Mucosa of stomach (tissue), 1 donor: ENCODE results near the gene A3GALT2.
"Not testable (repeated sequence)": the region's sequence is repeated elsewhere in the genome, so short reads cannot be mapped to it uniquely, and the experiment has no call there.

Source experiments
- H3K27me3 ChIP-seq: one replicate; pipeline ENCODE4 v1.7.0; 2013; ENCODE audit warnings: mild to moderate bottlenecking, low read length; ENCODE audit not compliant: control insufficient read depth, insufficient read depth
- H3K36me3 ChIP-seq: one replicate; pipeline ENCODE4 v1.7.0; 2013; ENCODE audit warnings: low read length; ENCODE audit not compliant: control insufficient read depth, insufficient read depth
- H3K4me1 ChIP-seq: one replicate; pipeline ENCODE4 v1.7.0; 2013; ENCODE audit warnings: mild to moderate bottlenecking, low read length; ENCODE audit not compliant: control insufficient read depth, insufficient read depth
- H3K4me3 ChIP-seq: one replicate; pipeline ENCODE4 v1.7.0; 2013; ENCODE audit warnings: low read length
- H3K9ac ChIP-seq: one replicate; pipeline ENCODE4 v1.7.0; 2013; ENCODE audit warnings: mild to moderate bottlenecking, low read length, moderate library complexity
- H3K9me3 ChIP-seq: one replicate; pipeline ENCODE4 v1.7.0; 2013; ENCODE audit warnings: mild to moderate bottlenecking, low read length, moderate library complexity; ENCODE audit not compliant: control insufficient read depth
- donor health status: Pancreatic carcinoma.

Gene A3GALT2

DNA sequence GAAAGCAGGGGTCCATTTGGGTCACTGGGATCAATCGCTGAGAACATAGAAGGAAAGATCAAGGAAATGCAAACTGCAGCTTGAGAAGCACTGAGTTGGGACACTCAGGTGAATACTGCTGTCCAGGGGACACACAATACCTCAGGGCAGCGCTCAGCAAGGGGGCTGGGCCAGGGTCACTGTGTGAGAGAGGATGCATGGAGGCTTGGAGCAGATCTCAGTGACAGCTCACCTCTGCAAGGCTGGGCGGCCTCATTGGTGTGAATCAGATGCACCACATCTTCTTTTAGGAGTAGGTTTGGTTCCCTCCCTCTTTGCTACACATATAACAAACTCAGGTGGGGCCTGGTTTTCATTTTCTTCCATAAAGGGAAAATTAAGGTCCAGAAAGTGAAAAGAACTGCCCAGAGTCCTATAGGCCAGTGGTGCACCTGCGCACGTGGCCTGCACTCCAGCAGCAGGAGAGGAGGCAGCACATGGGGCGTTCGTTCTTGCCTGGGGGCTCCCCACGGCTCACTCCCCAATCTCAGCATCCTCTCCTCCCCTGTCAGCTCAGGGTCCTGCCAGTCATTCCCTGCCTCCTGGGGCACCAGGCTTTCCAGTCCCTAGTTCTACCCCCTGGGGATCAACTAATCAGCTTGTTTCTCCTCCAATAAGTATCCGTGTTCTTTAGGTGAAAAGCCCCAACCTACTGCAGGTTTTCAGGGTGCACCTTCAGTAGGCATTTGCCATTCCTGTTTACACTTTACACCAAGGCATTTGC, 1.5 kb downstream of the A3GALT2 start:
- H3K36me3 ChIP-seq, result peaks cover 4% of the 10 kb centered on the region
- H3K4me3 ChIP-seq, result no peak overlapping the region
- H3K4me1 ChIP-seq, result no peaks in the 10 kb centered on the region
- no peak overlapping the region for H3K9ac ChIP-seq
- H3K27me3 ChIP-seq, result no peaks in the 10 kb centered on the region
- no peaks in the 10 kb centered on the region for H3K9me3 ChIP-seq

- H3K4me1 ChIP-seq, result no peaks in the 10 kb centered on the region
- H3K9ac ChIP-seq, result no peak overlapping the region
- H3K4me3 ChIP-seq, result no peak overlapping the region
- H3K9me3 ChIP-seq, result no peaks in the 10 kb centered on the region
- H3K36me3 ChIP-seq, result no peaks in the 10 kb centered on the region
- no peaks in the 10 kb centered on the region for H3K27me3 ChIP-seq
These were observed 3.0 kb downstream of the A3GALT2 start for GRCh38 chr1:33317946-33318345.

GRCh38 chr1:33317354-33317753, 3.5 kb downstream of the A3GALT2 start:
- Histone ChIP-seq H3K36me3 (no peaks in the 10 kb centered on the region), H3K9ac (no peak overlapping the region), H3K4me3 (no peak overlapping the region), H3K27me3 (no peaks in the 10 kb centered on the region), H3K9me3 (no peaks in the 10 kb centered on the region), H3K4me1 (no peaks in the 10 kb centered on the region)

DNA sequence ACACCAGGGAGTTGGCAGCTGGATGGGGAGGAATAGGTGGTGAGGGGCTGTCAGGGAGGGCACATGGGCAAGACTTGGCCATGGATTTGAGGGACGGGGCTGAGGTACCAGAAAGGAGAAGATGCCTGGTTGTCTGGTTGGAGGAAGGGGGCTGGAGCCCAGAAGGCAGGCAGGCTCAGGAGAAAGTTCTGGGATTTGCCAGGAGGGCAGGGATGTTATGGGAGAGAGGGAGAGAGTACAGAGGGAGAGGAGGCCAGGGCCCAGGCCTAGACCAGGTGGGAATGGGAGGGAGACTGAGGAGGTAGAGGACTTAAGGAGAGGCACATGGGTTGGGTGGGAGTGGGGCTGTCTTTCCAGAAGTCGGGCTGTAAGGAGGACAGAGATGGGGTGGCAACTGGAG, 4.3 kb downstream of the A3GALT2 start:
- no peak overlapping the region for H3K4me3 ChIP-seq
- H3K4me1 ChIP-seq, result no peaks in the 10 kb centered on the region
- no peaks in the 10 kb centered on the region for H3K9me3 ChIP-seq
- H3K36me3 ChIP-seq, result no peaks in the 10 kb centered on the region
- no peak overlapping the region for H3K9ac ChIP-seq
- H3K27me3 ChIP-seq, result no peaks in the 10 kb centered on the region

- Histone ChIP-seq H3K9me3 (no peaks in the 10 kb centered on the region), H3K36me3 (no peaks in the 10 kb centered on the region), H3K4me3 (no peak overlapping the region), H3K9ac (no peak overlapping the region), H3K27me3 (no peaks in the 10 kb centered on the region), H3K4me1 (no peaks in the 10 kb centered on the region)
These were observed 6.5 kb downstream of the A3GALT2 start for GRCh38 chr1:33314416-33314815.

DNA sequence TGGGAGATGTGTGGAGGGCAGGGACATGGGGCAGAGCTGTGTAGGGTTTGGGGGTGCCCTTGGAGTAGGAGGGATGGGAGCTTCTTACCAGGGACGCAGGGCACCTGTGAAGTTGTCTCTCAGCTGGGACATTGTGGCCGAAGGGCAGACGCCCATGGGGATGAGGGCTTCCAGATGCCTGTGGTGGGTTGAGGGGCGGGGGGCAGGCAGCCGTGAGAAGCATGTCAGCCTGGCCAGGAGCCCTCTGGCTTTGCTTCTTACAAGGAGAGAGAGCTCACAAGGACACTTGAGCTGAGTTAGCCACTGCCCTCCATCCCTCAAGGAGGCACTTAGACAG, 8.5 kb downstream of the A3GALT2 start:
- H3K9me3 ChIP-seq, result no peaks in the 10 kb centered on the region
- H3K4me3 ChIP-seq, result no peak overlapping the region
- no peak overlapping the region for H3K9ac ChIP-seq
- no peaks in the 10 kb centered on the region for H3K36me3 ChIP-seq
- H3K4me1 ChIP-seq, result no peaks in the 10 kb centered on the region
- H3K27me3 ChIP-seq, result no peaks in the 10 kb centered on the region

- Histone ChIP-seq H3K4me1 (peaks cover 3% of the 10 kb centered on the region), H3K9ac (no peak overlapping the region), H3K36me3 (no peaks in the 10 kb centered on the region), H3K27me3 (peaks cover 3% of the 10 kb centered on the region), H3K4me3 (no peak overlapping the region), H3K9me3 (no peaks in the 10 kb centered on the region)
These were observed 9.0 kb downstream of the A3GALT2 start for GRCh38 chr1:33311706-33312412.

DNA sequence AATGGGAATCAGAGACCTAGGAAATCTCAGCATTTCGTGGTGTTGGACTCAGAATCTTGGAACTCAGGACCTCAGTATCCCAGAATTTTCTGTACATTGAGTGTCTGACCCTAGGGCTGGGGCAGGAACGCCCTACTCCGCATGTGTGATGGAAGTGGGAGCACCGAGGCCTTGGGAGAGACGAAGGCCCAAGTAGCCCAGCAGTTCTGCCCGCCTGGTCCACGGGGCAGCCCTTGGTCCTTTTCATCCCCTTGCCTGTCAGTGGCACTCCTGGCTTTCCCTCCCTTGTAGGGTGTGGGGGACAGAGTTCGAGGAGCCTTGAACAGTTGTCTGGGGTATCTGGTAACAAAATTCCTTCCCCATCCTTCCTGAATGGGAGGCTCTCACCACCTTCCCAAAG, 10.2 kb downstream of the A3GALT2 start:
- H3K4me1 ChIP-seq, result peaks cover 11% of the 10 kb centered on the region
- no peaks in the 10 kb centered on the region for H3K9me3 ChIP-seq
- no peak overlapping the region for H3K9ac ChIP-seq
- no peak overlapping the region for H3K4me3 ChIP-seq
- peaks cover 13% of the 10 kb centered on the region for H3K27me3 ChIP-seq
- no peaks in the 10 kb centered on the region for H3K36me3 ChIP-seq

DNA sequence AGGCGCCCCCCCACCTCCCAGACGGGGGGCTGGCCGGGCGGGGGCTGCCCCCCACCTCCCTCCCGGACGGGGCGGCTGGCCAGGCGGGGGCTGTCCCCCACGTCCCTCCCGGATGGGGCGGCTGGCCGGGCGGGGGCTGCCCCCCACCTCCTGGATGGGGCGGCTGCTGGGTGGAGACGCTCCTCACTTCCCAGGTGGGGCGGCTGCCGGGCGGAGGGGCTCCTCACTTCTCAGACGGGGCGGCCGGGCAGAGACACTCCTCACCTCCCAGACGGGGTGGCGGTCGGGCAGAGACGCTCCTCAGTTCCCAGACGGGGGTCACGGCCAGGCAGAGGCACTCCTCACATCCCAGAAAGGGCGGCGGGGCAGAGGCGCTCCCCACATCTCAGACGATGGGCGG, 11.5 kb downstream of the A3GALT2 start:
- not testable (repeated sequence) for H3K9ac ChIP-seq, H3K9me3 ChIP-seq, H3K36me3 ChIP-seq, H3K4me3 ChIP-seq
- H3K4me1 ChIP-seq, result peaks cover 11% of the 10 kb centered on the region
- peaks cover 13% of the 10 kb centered on the region for H3K27me3 ChIP-seq

- no peaks in the 10 kb centered on the region for H3K9me3 ChIP-seq
- no peak overlapping the region for H3K4me3 ChIP-seq
- peaks cover 11% of the 10 kb centered on the region for H3K4me1 ChIP-seq
- peaks cover 13% of the 10 kb centered on the region for H3K27me3 ChIP-seq
- H3K9ac ChIP-seq, result no peak overlapping the region
- no peaks in the 10 kb centered on the region for H3K36me3 ChIP-seq
These were observed 13.4 kb downstream of the A3GALT2 start for GRCh38 chr1:33307494-33307864.

- H3K27me3 ChIP-seq, result peaks cover 13% of the 10 kb centered on the region
- H3K9me3 ChIP-seq, result no peaks in the 10 kb centered on the region
- H3K4me1 ChIP-seq, result peaks cover 11% of the 10 kb centered on the region
- H3K9ac ChIP-seq, result no peak overlapping the region
- H3K36me3 ChIP-seq, result no peaks in the 10 kb centered on the region
- no peak overlapping the region for H3K4me3 ChIP-seq
These were observed 14.0 kb downstream of the A3GALT2 start for GRCh38 chr1:33306653-33307493.
